PFSK-1 (cell line): ENCODE results near the gene TOGARAM2.

Source experiments
- FOXP2 ChIP-seq: optimal IDR thresholded peaks from 2 replicates; pipeline ENCODE3; 2011; ENCODE audit warnings: borderline replicate concordance, control low read depth, inconsistent platforms; ENCODE audit not compliant: insufficient read depth; ENCODE audit errors: extremely low read length, extremely low read depth
- POLR2AphosphoS5 ChIP-seq: IDR thresholded peaks from 2 replicates; pipeline ENCODE4 v1.6.1; 2012; ENCODE audit warnings: low read depth, mild to moderate bottlenecking, control low read depth, low read length, moderate library complexity
- SIN3A ChIP-seq: IDR thresholded peaks from 2 replicates; pipeline ENCODE4 v1.6.1; 2012; ENCODE audit warnings: mild to moderate bottlenecking, low read length, moderate library complexity, borderline replicate concordance; ENCODE audit not compliant: insufficient read depth
- TAF1 ChIP-seq: IDR thresholded peaks from 2 replicates; pipeline ENCODE4 v1.6.1; 2012; ENCODE audit warnings: low read length, control low read depth, borderline replicate concordance; ENCODE audit not compliant: insufficient read depth
- TF ChIP-seq, protein P1 (sequence below), 2 experiments: IDR thresholded peaks; 2 replicates each; pipeline versions ENCODE4 v1.6.1 to v1.8.0; 2011 to 2012; ENCODE audit warnings: low read depth in 2 of 2, low read length in 2 of 2, control low read depth in 1 of 2, inconsistent platforms in 1 of 2, mild to moderate bottlenecking in 1 of 2, moderate library complexity in 1 of 2; ENCODE audit not compliant: insufficient read depth in 1 of 2

DNA sequence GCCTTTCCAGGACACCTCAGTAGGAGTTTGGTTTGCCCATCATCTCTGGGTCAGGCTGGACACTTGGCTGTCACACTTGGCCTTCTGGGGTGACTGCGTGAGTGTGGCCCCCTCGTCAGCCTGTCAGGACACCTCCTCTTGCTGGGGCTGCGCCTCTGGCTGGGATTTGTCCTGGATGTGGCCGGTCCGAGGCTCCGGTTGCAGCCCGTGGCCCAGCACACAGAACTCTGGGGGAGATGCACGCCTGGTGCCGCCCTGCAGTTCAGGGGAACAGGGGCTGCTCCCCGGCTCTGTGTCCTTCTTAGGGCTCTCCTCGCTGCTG, 83.6 kb downstream of the TOGARAM2 start:
- TF ChIP-seq, protein P1, sequence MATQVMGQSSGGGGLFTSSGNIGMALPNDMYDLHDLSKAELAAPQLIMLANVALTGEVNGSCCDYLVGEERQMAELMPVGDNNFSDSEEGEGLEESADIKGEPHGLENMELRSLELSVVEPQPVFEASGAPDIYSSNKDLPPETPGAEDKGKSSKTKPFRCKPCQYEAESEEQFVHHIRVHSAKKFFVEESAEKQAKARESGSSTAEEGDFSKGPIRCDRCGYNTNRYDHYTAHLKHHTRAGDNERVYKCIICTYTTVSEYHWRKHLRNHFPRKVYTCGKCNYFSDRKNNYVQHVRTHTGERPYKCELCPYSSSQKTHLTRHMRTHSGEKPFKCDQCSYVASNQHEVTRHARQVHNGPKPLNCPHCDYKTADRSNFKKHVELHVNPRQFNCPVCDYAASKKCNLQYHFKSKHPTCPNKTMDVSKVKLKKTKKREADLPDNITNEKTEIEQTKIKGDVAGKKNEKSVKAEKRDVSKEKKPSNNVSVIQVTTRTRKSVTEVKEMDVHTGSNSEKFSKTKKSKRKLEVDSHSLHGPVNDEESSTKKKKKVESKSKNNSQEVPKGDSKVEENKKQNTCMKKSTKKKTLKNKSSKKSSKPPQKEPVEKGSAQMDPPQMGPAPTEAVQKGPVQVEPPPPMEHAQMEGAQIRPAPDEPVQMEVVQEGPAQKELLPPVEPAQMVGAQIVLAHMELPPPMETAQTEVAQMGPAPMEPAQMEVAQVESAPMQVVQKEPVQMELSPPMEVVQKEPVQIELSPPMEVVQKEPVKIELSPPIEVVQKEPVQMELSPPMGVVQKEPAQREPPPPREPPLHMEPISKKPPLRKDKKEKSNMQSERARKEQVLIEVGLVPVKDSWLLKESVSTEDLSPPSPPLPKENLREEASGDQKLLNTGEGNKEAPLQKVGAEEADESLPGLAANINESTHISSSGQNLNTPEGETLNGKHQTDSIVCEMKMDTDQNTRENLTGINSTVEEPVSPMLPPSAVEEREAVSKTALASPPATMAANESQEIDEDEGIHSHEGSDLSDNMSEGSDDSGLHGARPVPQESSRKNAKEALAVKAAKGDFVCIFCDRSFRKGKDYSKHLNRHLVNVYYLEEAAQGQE (IDR thresholded peaks at IDR 0.05; ENCODE audit: insufficient read depth in 1 of 2, low read depth in 2 of 2, low read length in 2 of 2) = no peak
- TF ChIP-seq SIN3A (no peak), POLR2AphosphoS5 (no peak), TAF1 (no peak), FOXP2 (no peak)
